Calu3 (cell line): Measurements from ENCODE around the gene MICAL3. TPM values are rescaled to one million over a fixed set of nuclear protein-coding genes. Genes with fewer than 3 reads are reported as not detected.
A peak's percentile ranks its signal among the peaks of the same experiment; 100 is the strongest.

Experiments
- BruUV-seq: library from RNA; stranded (reverse); fragments of 400-500 nt; replicated peaks from 2 replicates; lab custom pipeline; 2021; lab: Mats Ljungman, UMichigan
- CTCF ChIA-PET: fragments of 300-600 bp; sonication (Branson Sonifier 250); formaldehyde crosslinking; loops from one replicate; lab custom pipeline; 2022; ENCODE audit warnings: antibody characterized with exemption; lab: Charles Lee
- DNase-seq: peaks from one replicate; pipeline ENCODE4 v3.0.0; 2022
- H3K27ac Mint-ChIP-seq: one replicate; pipeline ENCODE4 v1.8.0; 2022; ENCODE audit warnings: mixed read lengths; ENCODE audit not compliant: unreplicated experiment
- H3K27me3 Mint-ChIP-seq: one replicate; pipeline ENCODE4 v1.8.0; 2022; ENCODE audit warnings: mixed read lengths; ENCODE audit not compliant: unreplicated experiment
- H3K36me3 Mint-ChIP-seq: one replicate; pipeline ENCODE4 v1.8.0; 2022; ENCODE audit warnings: mild to moderate bottlenecking, moderate library complexity, mixed read lengths; ENCODE audit not compliant: insufficient read depth, unreplicated experiment
- H3K4me1 Mint-ChIP-seq: one replicate; pipeline ENCODE4 v1.8.0; 2022; ENCODE audit warnings: mild to moderate bottlenecking, low read depth, mixed read lengths; ENCODE audit not compliant: unreplicated experiment
- H3K4me3 Mint-ChIP-seq: one replicate; pipeline ENCODE4 v1.8.0; 2022; ENCODE audit warnings: mild to moderate bottlenecking, low read depth, moderate library complexity, mixed read lengths; ENCODE audit not compliant: unreplicated experiment
- H3K9me3 Mint-ChIP-seq: one replicate; pipeline ENCODE4 v1.8.0; 2022; ENCODE audit warnings: low read depth, mixed read lengths; ENCODE audit not compliant: unreplicated experiment
- intact Hi-C: fragments of 100-400 bp; cut with micrococcal nuclease; formaldehyde crosslinking; loops from one replicate; pipeline ENCODE4 v1.10.0; 2022; ENCODE audit not compliant: unreplicated experiment
- total RNA-seq: library from RNA; stranded (reverse); gene quantifications from 2 replicates; pipeline ENCODE4 v1.2.3, GENCODE V29; 2022
- TF ChIP-seq, protein P1 (sequence below): fragments of 200-600 bp; IDR thresholded peaks from one replicate; pipeline ENCODE4 v1.8.0; 2022; ENCODE audit warnings: antibody characterized with exemption; ENCODE audit not compliant: unreplicated experiment

The MICAL3 gene
- total RNA-seq, 1 experiment from 2014 or later: 60.6 TPM

DNA sequence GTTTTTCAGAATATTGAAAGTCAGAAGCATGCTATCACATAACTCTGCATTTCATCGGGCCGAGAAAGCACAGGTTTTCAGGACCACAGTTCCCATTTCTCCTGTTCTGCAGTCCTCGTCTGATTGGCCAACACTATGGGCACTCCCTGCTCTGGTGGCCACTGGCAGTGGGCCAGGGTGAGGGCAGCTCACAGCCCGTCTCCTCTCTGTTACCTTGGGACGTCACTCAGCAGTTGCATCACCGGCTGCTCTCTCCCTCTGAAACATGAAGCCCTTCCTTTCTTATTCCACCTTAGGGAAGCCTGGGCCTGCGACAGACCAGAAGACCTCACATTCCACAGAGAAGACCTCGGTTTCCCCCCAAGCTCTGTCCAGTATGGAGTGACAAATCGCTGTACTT is 11.4 kb upstream of the MICAL3 start:
- TF ChIP-seq, protein P1, sequence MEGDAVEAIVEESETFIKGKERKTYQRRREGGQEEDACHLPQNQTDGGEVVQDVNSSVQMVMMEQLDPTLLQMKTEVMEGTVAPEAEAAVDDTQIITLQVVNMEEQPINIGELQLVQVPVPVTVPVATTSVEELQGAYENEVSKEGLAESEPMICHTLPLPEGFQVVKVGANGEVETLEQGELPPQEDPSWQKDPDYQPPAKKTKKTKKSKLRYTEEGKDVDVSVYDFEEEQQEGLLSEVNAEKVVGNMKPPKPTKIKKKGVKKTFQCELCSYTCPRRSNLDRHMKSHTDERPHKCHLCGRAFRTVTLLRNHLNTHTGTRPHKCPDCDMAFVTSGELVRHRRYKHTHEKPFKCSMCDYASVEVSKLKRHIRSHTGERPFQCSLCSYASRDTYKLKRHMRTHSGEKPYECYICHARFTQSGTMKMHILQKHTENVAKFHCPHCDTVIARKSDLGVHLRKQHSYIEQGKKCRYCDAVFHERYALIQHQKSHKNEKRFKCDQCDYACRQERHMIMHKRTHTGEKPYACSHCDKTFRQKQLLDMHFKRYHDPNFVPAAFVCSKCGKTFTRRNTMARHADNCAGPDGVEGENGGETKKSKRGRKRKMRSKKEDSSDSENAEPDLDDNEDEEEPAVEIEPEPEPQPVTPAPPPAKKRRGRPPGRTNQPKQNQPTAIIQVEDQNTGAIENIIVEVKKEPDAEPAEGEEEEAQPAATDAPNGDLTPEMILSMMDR: no peak
- Mint-ChIP-seq H3K27me3 (no peaks in the 10 kb centered on the region), H3K4me3 (peak overlapping the region; percentile 38), H3K36me3 (peaks cover 5% of the 10 kb centered on the region), H3K4me1 (peaks cover 57% of the 10 kb centered on the region), H3K27ac (peak overlapping the region; percentile 89), H3K9me3 (no peaks in the 10 kb centered on the region)
- intact Hi-C loops: no loop called here
- BruUV-seq: no TSS peak
- peak; percentile 94 for DNase-seq
- CTCF ChIA-PET: interaction anchor here (1.0 to 1.6 kb wide), 2 partner anchors 21 to 40 kb away, joined by 4 to 5 read pairs; no protein-coding TSS in a partner anchor

DNA sequence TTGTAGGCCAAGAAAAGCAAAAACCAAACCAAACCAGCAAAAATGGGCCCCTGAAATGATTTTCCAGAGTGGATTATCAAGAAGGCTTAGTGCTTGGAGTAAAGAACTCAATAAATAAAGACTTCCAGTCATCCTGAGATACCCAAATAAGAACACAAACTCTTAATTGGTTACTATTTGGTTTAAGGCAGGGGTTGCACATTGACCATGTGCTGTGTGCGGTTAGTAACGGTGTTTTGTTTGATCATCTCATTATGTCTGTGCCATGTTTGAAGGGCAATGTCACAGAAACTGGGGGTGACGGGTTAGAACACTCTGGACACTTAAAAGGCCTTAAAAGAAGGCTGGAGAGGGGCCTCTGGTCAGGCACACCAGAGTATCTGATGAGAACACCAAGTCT is 9.7 kb upstream of the MICAL3 start:
- Mint-ChIP-seq H3K27ac (no peak overlapping the region), H3K9me3 (no peaks in the 10 kb centered on the region), H3K4me3 (no peak overlapping the region), H3K36me3 (peaks cover 5% of the 10 kb centered on the region), H3K4me1 (peaks cover 61% of the 10 kb centered on the region), H3K27me3 (no peaks in the 10 kb centered on the region)
- TF ChIP-seq, protein P1: no peak
- no TSS peak for BruUV-seq
- no peak for DNase-seq
- intact Hi-C loops: loop anchor here (5.0 kb wide), 1 partner anchor 43 kb away; the partner anchor contains the start of gene PEX26
- CTCF ChIA-PET: interaction anchor here (1.0 kb wide), 1 partner anchor 10 kb away, joined by 3 read pairs; no protein-coding TSS in a partner anchor

GRCh38 chr22:18033204-18033998 is 9.0 kb upstream of the MICAL3 start:
- CTCF ChIA-PET: interaction anchor here (1.0 to 1.2 kb wide), 2 partner anchors 10 to 28 kb away, joined by 3 to 6 read pairs; no protein-coding TSS in a partner anchor
- peaks cover 65% of the 10 kb centered on the region for H3K4me1 Mint-ChIP-seq
- no peaks in the 10 kb centered on the region for H3K9me3 Mint-ChIP-seq
- no TSS peak for BruUV-seq
- intact Hi-C loops: loop anchor here (2.0 to 5.0 kb wide), 2 partner anchors 23 to 44 kb away; partner anchors contain the start of gene PEX26
- no peak for DNase-seq
- peaks cover 5% of the 10 kb centered on the region for H3K36me3 Mint-ChIP-seq
- H3K4me3 Mint-ChIP-seq: no peak overlapping the region
- peak overlapping the region; percentile 68 for H3K27ac Mint-ChIP-seq
- TF ChIP-seq, protein P1: no peak
- no peaks in the 10 kb centered on the region for H3K27me3 Mint-ChIP-seq

DNA sequence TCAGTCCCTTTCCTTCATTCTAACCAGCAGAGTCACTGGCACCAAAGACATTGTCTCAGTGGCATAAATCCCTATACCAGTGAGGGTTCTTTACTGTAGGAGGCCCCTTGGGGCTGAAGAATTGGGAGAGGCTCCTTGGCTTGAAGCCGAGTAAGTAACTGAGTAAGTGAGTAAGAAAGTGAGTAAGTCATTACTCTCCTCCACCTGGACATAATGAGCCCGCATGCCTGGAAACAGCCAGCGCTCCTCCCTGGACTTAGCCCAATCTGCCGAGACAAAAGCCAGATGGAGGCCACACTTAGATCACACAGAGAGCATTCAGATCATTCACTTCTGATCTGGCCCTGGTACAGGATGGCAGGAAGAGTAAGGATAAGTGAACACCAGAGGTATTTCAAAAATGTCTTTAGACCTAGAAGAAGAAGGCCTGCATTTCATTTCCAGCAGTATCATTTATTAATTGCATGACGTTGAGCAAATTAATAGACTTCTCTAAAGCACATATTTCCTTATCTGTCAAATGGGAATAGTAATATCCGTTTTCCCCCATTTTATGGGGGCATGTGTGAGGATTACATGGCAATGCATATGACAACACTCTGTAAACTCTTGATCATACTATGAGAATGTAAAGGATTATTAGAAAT is 8.2 kb upstream of the MICAL3 start:
- Mint-ChIP-seq H3K36me3 (peaks cover 5% of the 10 kb centered on the region), H3K4me3 (peak overlapping the region; percentile 26), H3K9me3 (no peaks in the 10 kb centered on the region), H3K27me3 (no peaks in the 10 kb centered on the region), H3K27ac (peak overlapping the region; percentile 68), H3K4me1 (peaks cover 58% of the 10 kb centered on the region)
- TF ChIP-seq, protein P1: no peak
- no TSS peak for BruUV-seq
- CTCF ChIA-PET: interaction anchor here (1.2 to 1.8 kb wide), 3 partner anchors 26 to 44 kb away, joined by 6 to 10 read pairs (median 7); no protein-coding TSS in a partner anchor
- DNase-seq: peak; percentile 50
- intact Hi-C loops: loop anchor here (2.0 to 5.0 kb wide), 2 partner anchors 24 to 45 kb away; partner anchors contain the start of gene PEX26
